ENCODE results near the gene RECQL5.

- TF ChIP-seq CTCF (conservative IDR thresholded peaks at IDR 0.05; ENCODE audit: low read length) (no peak), EZH2phosphoT487 (IDR thresholded peaks at IDR 0.05; ENCODE audit: borderline replicate concordance, low read depth, low read length) (no peak)
Measured at GRCh38 chr17:75650874-75651273, 16.1 kb downstream of the RECQL5 start.
